ENCODE measurements around the gene AP5S1. TPM values are rescaled to one million over a fixed set of nuclear protein-coding genes. Genes with fewer than 3 reads are reported as not detected.

The AP5S1 gene
- total and polyA plus RNA-seq, 2 of the 13 experiments (the other 11 are each of a cell fraction or from before 2014, with no cell fraction given), result 7.9 to 23.2 TPM

- no peak for TF ChIP-seq PAXIP1 (CRISPR knock-in tag; conservative IDR thresholded peaks at IDR 0.05)
- no peak for TF ChIP-seq KLF16 (CRISPR knock-in tag; IDR thresholded peaks at IDR 0.05)
- no peak for TF ChIP-seq ZNF788 (CRISPR knock-in tag; IDR thresholded peaks at IDR 0.05; ENCODE audit: borderline replicate concordance)
- TF ChIP-seq ZBTB3 (CRISPR knock-in tag; IDR thresholded peaks at IDR 0.05; ENCODE audit: borderline replicate concordance, low read depth), result no peak
- TF ChIP-seq ZNF780A (CRISPR knock-in tag; IDR thresholded peaks at IDR 0.05), result no peak
- TF ChIP-seq ZUFSP (CRISPR knock-in tag; IDR thresholded peaks at IDR 0.05; ENCODE audit: borderline replicate concordance), result no peak
- TF ChIP-seq POLR2AphosphoS2 (IDR thresholded peaks at IDR 0.05; ENCODE audit: low read depth, low read length), result no peak
- peak; percentile 6; the same call in 1 of the 2 replicates for TF ChIP-seq ZSCAN25 (CRISPR knock-in tag; IDR thresholded peaks at IDR 0.05)
- no peak for TF ChIP-seq ARID2 (CRISPR knock-in tag; IDR thresholded peaks at IDR 0.05; ENCODE audit: borderline replicate concordance)
- TF ChIP-seq TERF1 (CRISPR knock-in tag; IDR thresholded peaks at IDR 0.05), result 0 out of 2 replicates have a peak, but pooled peaks have one; percentile 13
- peak; percentile 61; the same call in 1 of the 2 replicates for TF ChIP-seq ZNF552 (CRISPR knock-in tag; IDR thresholded peaks at IDR 0.05; ENCODE audit: borderline replicate concordance)
- TF ChIP-seq TEF (CRISPR knock-in tag; IDR thresholded peaks at IDR 0.05), result 0 out of 2 replicates have a peak, but pooled peaks have one; percentile 63
- TF ChIP-seq ZNF446 (CRISPR knock-in tag; IDR thresholded peaks at IDR 0.05), result peak; percentile 47; the same call in 1 of the 2 replicates
- TF ChIP-seq ZNF792 (CRISPR knock-in tag; IDR thresholded peaks at IDR 0.05), result no peak
- TF ChIP-seq THAP9 (CRISPR knock-in tag; IDR thresholded peaks at IDR 0.05; ENCODE audit: borderline replicate concordance), result peak; percentile 55; the same call in 1 of the 2 replicates
- TF ChIP-seq MED1 (CRISPR knock-in tag; IDR thresholded peaks at IDR 0.05), result no peak
- no peak for TF ChIP-seq SIX1 (CRISPR knock-in tag; IDR thresholded peaks at IDR 0.05; ENCODE audit: borderline replicate concordance)
- TF ChIP-seq ISL2 (CRISPR knock-in tag; IDR thresholded peaks at IDR 0.05), result 0 out of 2 replicates have a peak, but pooled peaks have one; percentile 24
Observed at GRCh38 chr20:3777716-3778629, 42.4 kb upstream of the AP5S1 start (continued).

All from HepG2 (cell line).